Measurements from ENCODE around the gene ZWILCH.

The ZWILCH gene

DNA sequence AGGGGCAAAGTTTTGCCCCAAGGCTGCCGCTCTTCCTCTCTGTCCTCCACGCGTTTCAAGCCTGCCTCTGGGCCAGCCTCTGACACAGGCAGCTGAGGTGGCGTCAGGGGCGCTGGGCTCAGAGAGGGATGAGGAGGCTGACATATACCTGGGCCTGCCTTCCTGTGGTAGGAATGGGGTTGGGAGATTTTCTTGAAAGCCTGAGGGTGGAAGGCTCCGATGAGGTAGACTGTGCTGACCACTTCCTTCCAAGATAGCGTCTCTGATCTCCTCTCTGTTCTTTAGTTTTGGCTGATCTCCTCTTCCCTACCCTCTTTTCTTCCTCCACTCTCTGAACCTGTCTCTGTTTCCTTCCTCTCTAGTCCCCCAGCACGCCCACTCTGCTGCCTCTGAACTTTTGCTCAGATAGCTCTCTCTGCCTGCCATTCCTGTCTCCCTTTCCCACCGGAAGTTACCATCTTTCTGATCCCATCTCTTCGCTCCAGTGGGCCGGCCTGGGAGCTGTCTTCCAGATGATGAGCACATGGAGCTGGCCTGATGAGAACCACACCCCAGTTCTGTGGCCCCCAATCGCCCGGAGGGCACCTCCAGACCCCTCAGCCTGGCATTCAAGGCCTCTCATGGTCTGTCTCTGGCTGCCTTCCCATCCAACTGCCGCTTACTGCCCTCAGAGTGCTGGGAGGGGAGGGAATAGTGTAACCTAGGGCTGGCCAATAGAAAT is 93.1 kb downstream of the ZWILCH start:
- CTCF ChIA-PET: interaction anchor here (1.2 to 2.5 kb wide), 6 partner anchors 7 to 253 kb away, joined by 3 to 10 read pairs (median 7); partner anchors contain the start of gene LCTL
- no peak overlapping the region for H3K4me3 ChIP-seq (ENCODE audit: low read depth, low read length)
- DNase-seq (ENCODE audit: low read depth, low spot score): no peak
- POLR2A ChIA-PET: no interaction called here
- TF ChIP-seq, protein P1, sequence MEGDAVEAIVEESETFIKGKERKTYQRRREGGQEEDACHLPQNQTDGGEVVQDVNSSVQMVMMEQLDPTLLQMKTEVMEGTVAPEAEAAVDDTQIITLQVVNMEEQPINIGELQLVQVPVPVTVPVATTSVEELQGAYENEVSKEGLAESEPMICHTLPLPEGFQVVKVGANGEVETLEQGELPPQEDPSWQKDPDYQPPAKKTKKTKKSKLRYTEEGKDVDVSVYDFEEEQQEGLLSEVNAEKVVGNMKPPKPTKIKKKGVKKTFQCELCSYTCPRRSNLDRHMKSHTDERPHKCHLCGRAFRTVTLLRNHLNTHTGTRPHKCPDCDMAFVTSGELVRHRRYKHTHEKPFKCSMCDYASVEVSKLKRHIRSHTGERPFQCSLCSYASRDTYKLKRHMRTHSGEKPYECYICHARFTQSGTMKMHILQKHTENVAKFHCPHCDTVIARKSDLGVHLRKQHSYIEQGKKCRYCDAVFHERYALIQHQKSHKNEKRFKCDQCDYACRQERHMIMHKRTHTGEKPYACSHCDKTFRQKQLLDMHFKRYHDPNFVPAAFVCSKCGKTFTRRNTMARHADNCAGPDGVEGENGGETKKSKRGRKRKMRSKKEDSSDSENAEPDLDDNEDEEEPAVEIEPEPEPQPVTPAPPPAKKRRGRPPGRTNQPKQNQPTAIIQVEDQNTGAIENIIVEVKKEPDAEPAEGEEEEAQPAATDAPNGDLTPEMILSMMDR (IDR thresholded peaks at IDR 0.05; ENCODE audit: insufficient read depth, low read length, missing control alignments): no peak
